GM23338 (cell line): ENCODE measurements around the gene PDXK. TPM values are rescaled to one million over a fixed set of nuclear protein-coding genes. Genes with fewer than 3 reads are reported as not detected.

ENCODE experiments used
- ATAC-seq: fragments of 200-7000 bp; cut with Tn5 transposase; 3 replicates; pipeline ENCODE4 v1.9.1; 2020
- DNase-seq: peaks from one replicate; pipeline ENCODE4 v3.0.0-alpha.2; 2015; ENCODE audit warnings: low spot score
- H2AFZ ChIP-seq: fragments of 200-600 bp; sonication (generic); 2 replicates; pipeline ENCODE4 v1.8.0; 2016; ENCODE audit warnings: antibody characterized with exemption, mild to moderate bottlenecking, moderate library complexity
- H3F3A ChIP-seq: fragments of 200-600 bp; sonication (generic); replicated peaks from 2 replicates; pipeline ENCODE4 v1.8.0; 2017; ENCODE audit warnings: antibody characterized with exemption, mixed run types, low read depth
- H3K27ac ChIP-seq: fragments of 200-600 bp; sonication (generic); 2 replicates; pipeline ENCODE4 v1.6.1; 2016; ENCODE audit warnings: low read depth
- H3K27me3 ChIP-seq: fragments of 200-600 bp; sonication (generic); 2 replicates; pipeline ENCODE4 v1.8.0; 2016; ENCODE audit warnings: mild to moderate bottlenecking, mixed run types, moderate library complexity; ENCODE audit not compliant: insufficient read depth
- H3K36me3 ChIP-seq: fragments of 200-600 bp; sonication (generic); 2 replicates; pipeline ENCODE4 v1.8.0; 2016; ENCODE audit warnings: mild to moderate bottlenecking; ENCODE audit not compliant: insufficient read depth
- H3K4me1 ChIP-seq: fragments of 200-600 bp; sonication (generic); 2 replicates; pipeline ENCODE4 v1.8.0; 2016; ENCODE audit warnings: mild to moderate bottlenecking, moderate library complexity; ENCODE audit not compliant: insufficient read depth
- H3K4me2 ChIP-seq: fragments of 200-600 bp; sonication (generic); 2 replicates; pipeline ENCODE4 v1.7.1; 2017; ENCODE audit warnings: mixed run types
- H3K4me3 ChIP-seq: fragments of 200-600 bp; sonication (generic); 2 replicates; pipeline ENCODE4 v1.6.1; 2016; ENCODE audit warnings: mixed run types
- H3K79me2 ChIP-seq: fragments of 200-600 bp; sonication (generic); replicated peaks from 2 replicates; pipeline ENCODE4 v1.8.0; 2017; ENCODE audit warnings: mild to moderate bottlenecking; ENCODE audit not compliant: insufficient read depth
- H3K9me2 ChIP-seq: fragments of 200-600 bp; sonication (generic); 2 replicates; pipeline ENCODE4 v1.8.0; 2017; ENCODE audit not compliant: insufficient read depth
- H4K20me1 ChIP-seq: fragments of 200-600 bp; sonication (generic); replicated peaks from 2 replicates; pipeline ENCODE4 v1.8.0; 2017; ENCODE audit warnings: mild to moderate bottlenecking; ENCODE audit not compliant: insufficient read depth
- H3K27ac Mint-ChIP-seq: 2 replicates; pipeline ENCODE4 v1.8.0; 2020; ENCODE audit warnings: inconsistent platforms, mild to moderate bottlenecking, moderate library complexity, mixed read lengths
- H3K27me3 Mint-ChIP-seq: 3 replicates; pipeline ENCODE4 v1.8.0; 2022; ENCODE audit warnings: low read depth, mild to moderate bottlenecking, moderate library complexity, mixed read lengths, inconsistent platforms; ENCODE audit not compliant: insufficient read depth, poor library complexity
- H3K36me3 Mint-ChIP-seq: 3 replicates; pipeline ENCODE4 v1.8.0; 2021; ENCODE audit warnings: low read depth, mild to moderate bottlenecking, inconsistent platforms, moderate library complexity, mixed read lengths
- H3K4me1 Mint-ChIP-seq: 3 replicates; pipeline ENCODE4 v1.8.0; 2020; ENCODE audit warnings: mild to moderate bottlenecking, inconsistent platforms, mixed read lengths
- H3K4me3 Mint-ChIP-seq: 3 replicates; pipeline ENCODE4 v1.8.0; 2021; ENCODE audit warnings: moderate library complexity, mild to moderate bottlenecking, inconsistent platforms, mixed read lengths
- H3K9me3 Mint-ChIP-seq: 3 replicates; pipeline ENCODE4 v1.8.0; 2020; ENCODE audit warnings: moderate library complexity, mild to moderate bottlenecking, inconsistent platforms, mixed read lengths
- CTCF ChIP-seq, 2 experiments: fragments of 200-600 bp in 1 of 2; sonication (generic) in 1 of 2; conservative IDR thresholded peaks; 2 replicates each; pipeline versions ENCODE4 v1.5.1 to v1.6.1; 2016 to 2017; ENCODE audit warnings: antibody characterized with exemption in 2 of 2, low read depth in 2 of 2, mild to moderate bottlenecking in 2 of 2, moderate library complexity in 1 of 2
- EZH2 ChIP-seq: fragments of 200-600 bp; sonication (generic); IDR thresholded peaks from one replicate; pipeline ENCODE4 v1.8.0; 2017; ENCODE audit warnings: antibody characterized with exemption, mild to moderate bottlenecking, low read depth; ENCODE audit not compliant: unreplicated experiment
- EZH2phosphoT487 ChIP-seq: fragments of 200-600 bp; sonication (generic); IDR thresholded peaks from one replicate; pipeline ENCODE4 v1.8.1; 2018; ENCODE audit warnings: antibody characterized with exemption; ENCODE audit not compliant: unreplicated experiment
- JUNB ChIP-seq: IDR thresholded peaks from one replicate; pipeline ENCODE4 v1.6.1; 2016; ENCODE audit warnings: antibody characterized with exemption; ENCODE audit not compliant: unreplicated experiment
- NANOG ChIP-seq: IDR thresholded peaks from 2 replicates; pipeline ENCODE4 v1.6.1; 2016; ENCODE audit warnings: antibody characterized with exemption, borderline replicate concordance
- POLR2AphosphoS5 ChIP-seq: IDR thresholded peaks from 2 replicates; pipeline ENCODE4 v1.6.1; 2016; ENCODE audit warnings: antibody characterized with exemption, low read depth
- REST ChIP-seq: IDR thresholded peaks from one replicate; pipeline ENCODE4 v1.6.1; 2018; ENCODE audit warnings: antibody characterized with exemption; ENCODE audit not compliant: unreplicated experiment
- STAT1 ChIP-seq: IDR thresholded peaks from one replicate; pipeline ENCODE4 v1.6.1; 2016; ENCODE audit warnings: antibody characterized with exemption; ENCODE audit not compliant: unreplicated experiment
- ZNF114 ChIP-seq: fragments of 250-450 bp; sonication (Bioruptor Pico); IDR thresholded peaks from 2 replicates; pipeline ENCODE4 v1.5.0; 2020; ENCODE audit warnings: mild to moderate bottlenecking, moderate library complexity
- ZNF331 ChIP-seq: fragments of 250-450 bp; sonication (Bioruptor Pico); IDR thresholded peaks from 2 replicates; pipeline ENCODE4 v1.5.0; 2020; ENCODE audit warnings: low read depth, mild to moderate bottlenecking, moderate library complexity
- polyA plus RNA-seq: library from polyadenylated mRNA; unstranded; fragments of >200 nt; fragmentation: Nextera tagmentation; extraction: Ambion mirVana; gene quantifications from 2 replicates; pipeline ENCODE4 v1.2.1, GENCODE V29; 2016
- total RNA-seq: library from RNA; depleted of rRNA; stranded (reverse); fragments of >200 nt; shearing (Covaris generic); gene quantifications from 2 replicates; pipeline ENCODE4 v1.2.3, GENCODE V29; 2014
- TF ChIP-seq, protein P1 (sequence below): IDR thresholded peaks from 2 replicates; pipeline ENCODE4 v1.6.1; 2016; ENCODE audit warnings: antibody characterized with exemption

The PDXK gene
- total and polyA plus RNA-seq, 2 experiments from 2014 or later: 53.2 to 66.3 TPM

DNA sequence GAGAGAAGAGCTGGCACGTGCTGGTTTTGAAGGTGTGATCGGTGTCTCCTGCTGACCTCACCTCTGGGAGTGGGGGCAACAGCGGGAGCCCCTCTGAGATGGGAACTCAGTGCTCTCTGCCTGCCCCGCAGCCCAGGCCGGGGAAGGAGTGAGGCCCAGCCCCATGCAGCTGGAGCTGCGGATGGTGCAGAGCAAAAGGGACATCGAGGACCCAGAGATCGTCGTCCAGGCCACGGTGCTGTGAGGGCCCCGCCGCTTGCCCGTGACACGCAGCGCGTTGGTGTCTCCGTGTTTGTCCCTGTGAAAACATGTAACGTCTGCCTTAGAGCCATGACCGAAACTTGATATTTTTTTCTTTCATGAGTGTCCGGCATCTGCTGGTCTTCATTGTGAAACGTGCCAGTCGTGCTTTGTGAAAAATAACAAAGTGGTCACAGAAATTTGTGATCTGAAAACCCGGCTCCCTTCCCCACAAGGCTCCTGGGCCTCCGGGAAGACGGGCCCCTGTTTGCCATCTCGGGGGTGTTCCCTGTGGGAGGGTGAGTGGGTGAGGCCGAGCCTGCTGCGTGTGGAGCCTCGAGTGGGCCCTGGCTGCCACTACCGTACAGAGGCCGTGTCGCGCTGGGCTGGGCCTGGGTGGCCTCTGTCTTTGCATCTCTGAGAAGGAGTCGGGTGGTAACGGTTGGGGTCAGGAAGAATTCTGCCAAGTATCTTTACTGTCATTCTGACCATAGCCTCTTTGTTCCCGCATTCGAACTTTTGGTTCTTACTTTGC is 37.1 kb downstream of the PDXK start (continued):
- TF ChIP-seq CTCF (conservative IDR thresholded peaks at IDR 0.05; ENCODE audit: low read depth in 2 of 2) (no peak), STAT1 (no peak), EZH2 (no peak), REST (no peak), JUNB (no peak), ZNF331 (CRISPR knock-in tag) (no peak), NANOG (no peak), EZH2phosphoT487 (no peak), POLR2AphosphoS5 (no peak), ZNF114 (CRISPR knock-in tag) (no peak)

GRCh38 chr21:43757601-43758000 is 38.7 kb downstream of the PDXK start:
- no peak for DNase-seq
- Histone ChIP-seq H3K4me3 (no peak overlapping the region), H2AFZ (no peak overlapping the region), H3K9me2 (no peaks in the 10 kb centered on the region), H4K20me1 (no peaks in the 10 kb centered on the region), H3K4me2 (no peak overlapping the region), H3F3A (no peaks in the 10 kb centered on the region), H3K27ac (no peak overlapping the region), H3K4me1 (no peaks in the 10 kb centered on the region), H3K27me3 (no peaks in the 10 kb centered on the region), H3K36me3 (no peaks in the 10 kb centered on the region), H3K79me2 (no peaks in the 10 kb centered on the region)
- no peaks in the 10 kb centered on the region for H3K4me1 Mint-ChIP-seq
- peaks cover 50% of the 10 kb centered on the region for H3K36me3 Mint-ChIP-seq
- no peak for ATAC-seq
- no peaks in the 10 kb centered on the region for H3K9me3 Mint-ChIP-seq
- H3K4me3 Mint-ChIP-seq: no peak overlapping the region
- H3K27me3 Mint-ChIP-seq: peaks cover 2% of the 10 kb centered on the region
- H3K27ac Mint-ChIP-seq: no peak overlapping the region
- no peak for TF ChIP-seq ZNF114 (CRISPR knock-in tag)
- TF ChIP-seq, protein P1, sequence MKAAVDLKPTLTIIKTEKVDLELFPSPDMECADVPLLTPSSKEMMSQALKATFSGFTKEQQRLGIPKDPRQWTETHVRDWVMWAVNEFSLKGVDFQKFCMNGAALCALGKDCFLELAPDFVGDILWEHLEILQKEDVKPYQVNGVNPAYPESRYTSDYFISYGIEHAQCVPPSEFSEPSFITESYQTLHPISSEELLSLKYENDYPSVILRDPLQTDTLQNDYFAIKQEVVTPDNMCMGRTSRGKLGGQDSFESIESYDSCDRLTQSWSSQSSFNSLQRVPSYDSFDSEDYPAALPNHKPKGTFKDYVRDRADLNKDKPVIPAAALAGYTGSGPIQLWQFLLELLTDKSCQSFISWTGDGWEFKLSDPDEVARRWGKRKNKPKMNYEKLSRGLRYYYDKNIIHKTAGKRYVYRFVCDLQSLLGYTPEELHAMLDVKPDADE: no peak
- TF ChIP-seq ZNF331 (CRISPR knock-in tag): no peak
- TF ChIP-seq NANOG: no peak
- TF ChIP-seq EZH2: no peak
- no peak for TF ChIP-seq JUNB
- TF ChIP-seq POLR2AphosphoS5: no peak
- no peak for TF ChIP-seq EZH2phosphoT487
- TF ChIP-seq CTCF (conservative IDR thresholded peaks at IDR 0.05; ENCODE audit: low read depth in 2 of 2): no peak
